ENCODE data around the gene SOCS4.

Gene SOCS4

DNA sequence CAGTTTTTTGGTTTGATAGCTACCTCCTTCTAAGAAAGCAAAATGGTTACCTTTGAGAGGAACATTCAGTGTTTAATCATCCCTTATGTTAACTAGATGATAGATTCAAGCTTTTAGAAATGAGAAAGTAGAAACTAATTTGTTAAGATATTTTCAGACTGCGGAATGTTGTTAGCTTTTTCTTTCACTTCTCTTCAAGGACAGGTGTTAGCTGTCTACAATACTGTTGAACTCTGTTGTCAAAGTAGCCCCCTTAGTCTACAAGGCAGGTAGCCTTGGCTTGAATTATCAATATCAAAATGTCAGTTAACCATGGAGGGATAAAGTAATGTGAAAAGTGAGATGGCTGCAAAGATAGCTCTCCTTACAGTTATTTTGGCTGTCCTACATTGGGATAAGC, 39.2 kb downstream of the SOCS4 start:
- no peak overlapping the region for H2AFZ ChIP-seq (ENCODE audit: low read depth)
- no peaks in the 10 kb centered on the region for H4K20me1 ChIP-seq (ENCODE audit: insufficient read depth)
- TF ChIP-seq, protein P1, sequence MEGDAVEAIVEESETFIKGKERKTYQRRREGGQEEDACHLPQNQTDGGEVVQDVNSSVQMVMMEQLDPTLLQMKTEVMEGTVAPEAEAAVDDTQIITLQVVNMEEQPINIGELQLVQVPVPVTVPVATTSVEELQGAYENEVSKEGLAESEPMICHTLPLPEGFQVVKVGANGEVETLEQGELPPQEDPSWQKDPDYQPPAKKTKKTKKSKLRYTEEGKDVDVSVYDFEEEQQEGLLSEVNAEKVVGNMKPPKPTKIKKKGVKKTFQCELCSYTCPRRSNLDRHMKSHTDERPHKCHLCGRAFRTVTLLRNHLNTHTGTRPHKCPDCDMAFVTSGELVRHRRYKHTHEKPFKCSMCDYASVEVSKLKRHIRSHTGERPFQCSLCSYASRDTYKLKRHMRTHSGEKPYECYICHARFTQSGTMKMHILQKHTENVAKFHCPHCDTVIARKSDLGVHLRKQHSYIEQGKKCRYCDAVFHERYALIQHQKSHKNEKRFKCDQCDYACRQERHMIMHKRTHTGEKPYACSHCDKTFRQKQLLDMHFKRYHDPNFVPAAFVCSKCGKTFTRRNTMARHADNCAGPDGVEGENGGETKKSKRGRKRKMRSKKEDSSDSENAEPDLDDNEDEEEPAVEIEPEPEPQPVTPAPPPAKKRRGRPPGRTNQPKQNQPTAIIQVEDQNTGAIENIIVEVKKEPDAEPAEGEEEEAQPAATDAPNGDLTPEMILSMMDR (conservative IDR thresholded peaks at IDR 0.05; ENCODE audit: low read depth, low read length): no peak
- no peak overlapping the region for H3K9ac ChIP-seq
- no peak overlapping the region for H3K27ac ChIP-seq
- H3K4me1 ChIP-seq (ENCODE audit: low read depth, poor library complexity, severe bottlenecking): no peaks in the 10 kb centered on the region
- no peak overlapping the region for H3K4me2 ChIP-seq
- no peaks in the 10 kb centered on the region for H3K27me3 ChIP-seq (ENCODE audit: insufficient read depth, low read depth)
- H3K79me2 ChIP-seq (ENCODE audit: insufficient read depth, low read depth): no peaks in the 10 kb centered on the region; the same call in 1 of the 2 replicates
- H3K36me3 ChIP-seq (ENCODE audit: insufficient read depth): no peaks in the 10 kb centered on the region
- H3K4me3 ChIP-seq (IDR thresholded peaks at IDR 0.05; ENCODE audit: insufficient read depth, low read depth, low read length): no peak overlapping the region

- no peaks in the 10 kb centered on the region for H3K27me3 ChIP-seq (ENCODE audit: insufficient read depth, low read depth)
- no peak overlapping the region for H3K9ac ChIP-seq
- TF ChIP-seq, protein P1 (conservative IDR thresholded peaks at IDR 0.05; ENCODE audit: low read depth, low read length): no peak
- H3K4me2 ChIP-seq: no peak overlapping the region
- no peak overlapping the region for H3K27ac ChIP-seq
- no peaks in the 10 kb centered on the region for H3K36me3 ChIP-seq (ENCODE audit: insufficient read depth)
- H3K79me2 ChIP-seq (ENCODE audit: insufficient read depth, low read depth): no peaks in the 10 kb centered on the region
- no peak overlapping the region for H2AFZ ChIP-seq (ENCODE audit: low read depth)
- no peak overlapping the region for H3K4me3 ChIP-seq (IDR thresholded peaks at IDR 0.05; ENCODE audit: insufficient read depth, low read depth, low read length)
- no peaks in the 10 kb centered on the region for H4K20me1 ChIP-seq (ENCODE audit: insufficient read depth)
- H3K4me1 ChIP-seq (ENCODE audit: low read depth, poor library complexity, severe bottlenecking): peaks cover 24% of the 10 kb centered on the region
Observed at GRCh38 chr14:55070981-55071411, 44.0 kb downstream of the SOCS4 start.

- Histone ChIP-seq H3K27ac (no peak overlapping the region), H3K4me1 (ENCODE audit: low read depth, poor library complexity, severe bottlenecking) (peaks cover 24% of the 10 kb centered on the region), H3K4me2 (no peak overlapping the region), H3K9ac (no peak overlapping the region), H3K4me3 (IDR thresholded peaks at IDR 0.05; ENCODE audit: insufficient read depth, low read depth, low read length) (no peak overlapping the region), H4K20me1 (ENCODE audit: insufficient read depth) (no peaks in the 10 kb centered on the region), H3K27me3 (ENCODE audit: insufficient read depth, low read depth) (no peaks in the 10 kb centered on the region), H3K79me2 (ENCODE audit: insufficient read depth, low read depth) (no peaks in the 10 kb centered on the region), H2AFZ (ENCODE audit: low read depth) (no peak overlapping the region), H3K36me3 (ENCODE audit: insufficient read depth) (no peaks in the 10 kb centered on the region)
- TF ChIP-seq, protein P1 (conservative IDR thresholded peaks at IDR 0.05; ENCODE audit: low read depth, low read length): no peak
Observed at GRCh38 chr14:55071870-55072640, 45.0 kb downstream of the SOCS4 start.

DNA sequence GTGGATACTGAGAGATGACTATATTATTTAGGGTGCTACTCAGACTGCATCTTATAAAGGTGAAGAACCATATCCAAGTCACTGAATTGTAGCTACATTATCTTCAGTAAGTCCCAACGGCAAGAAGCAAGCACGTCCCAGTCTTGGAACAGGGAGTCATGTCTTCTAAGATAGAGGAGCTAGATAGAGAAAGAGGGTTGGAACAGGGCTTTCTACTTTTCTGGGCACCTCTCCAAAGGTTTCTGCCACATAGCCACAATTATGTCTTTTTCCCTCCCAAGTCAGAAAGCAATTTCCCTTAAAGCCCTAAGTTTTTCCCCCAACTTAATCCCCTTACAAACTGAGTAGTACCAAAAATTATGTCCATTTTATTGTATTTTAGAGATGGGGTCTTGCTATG, 46.8 kb downstream of the SOCS4 start:
- TF ChIP-seq, protein P1 (conservative IDR thresholded peaks at IDR 0.05; ENCODE audit: low read depth, low read length): no peak
- peak overlapping the region; percentile 27; the same call in 1 of the 2 replicates for H3K9ac ChIP-seq

More for the DNA sequence above, 46.8 kb downstream of the SOCS4 start:
- peaks cover 24% of the 10 kb centered on the region for H3K4me1 ChIP-seq (ENCODE audit: low read depth, poor library complexity, severe bottlenecking)
- peak overlapping the region; percentile 76 for H3K4me2 ChIP-seq
- H3K36me3 ChIP-seq (ENCODE audit: insufficient read depth): no peaks in the 10 kb centered on the region
- H3K4me3 ChIP-seq (IDR thresholded peaks at IDR 0.05; ENCODE audit: insufficient read depth, low read depth, low read length): no peak overlapping the region
- H4K20me1 ChIP-seq (ENCODE audit: insufficient read depth): no peaks in the 10 kb centered on the region
- H3K27me3 ChIP-seq (ENCODE audit: insufficient read depth, low read depth): no peaks in the 10 kb centered on the region
- H3K79me2 ChIP-seq (ENCODE audit: insufficient read depth, low read depth): no peaks in the 10 kb centered on the region
- peak overlapping the region; percentile 53; the same call in 1 of the 2 replicates for H2AFZ ChIP-seq (ENCODE audit: low read depth)
- peak overlapping the region; percentile 52; the same call in 1 of the 2 replicates for H3K27ac ChIP-seq
